NCI-H446 treated with DMSO at 0.1 percent for 48 hours (cell line): ENCODE data around the gene LY6G6C.
"Not testable (repeated sequence)": the region's sequence is repeated elsewhere in the genome, so short reads cannot be mapped to it uniquely, and the experiment has no call there.

Source experiments
- DNase-seq: peaks from one replicate; lab custom pipeline; 2025; lab: John Stamatoyannopoulos, UW

LY6G6C gene

GRCh38 chr6:31727034-31727716, 5.6 kb upstream of the LY6G6C start:
- DNase-seq, result no peak

GRCh38 chr6:31725502-31726350, 4.2 kb upstream of the LY6G6C start:
- no peak for DNase-seq

GRCh38 chr6:31723980-31724691, 2.6 kb upstream of the LY6G6C start:
- no peak for DNase-seq

GRCh38 chr6:31723245-31723979, 1.9 kb upstream of the LY6G6C start, which contains the start of gene MPIG6B:
MPIG6B (plus strand) TSS chr6:31723373; CDS start chr6:31723384, 11 bp downstream.
- no peak for DNase-seq

GRCh38 chr6:31722173-31722572, 627 bp upstream of the LY6G6C start:
- DNase-seq, result no peak

DNA sequence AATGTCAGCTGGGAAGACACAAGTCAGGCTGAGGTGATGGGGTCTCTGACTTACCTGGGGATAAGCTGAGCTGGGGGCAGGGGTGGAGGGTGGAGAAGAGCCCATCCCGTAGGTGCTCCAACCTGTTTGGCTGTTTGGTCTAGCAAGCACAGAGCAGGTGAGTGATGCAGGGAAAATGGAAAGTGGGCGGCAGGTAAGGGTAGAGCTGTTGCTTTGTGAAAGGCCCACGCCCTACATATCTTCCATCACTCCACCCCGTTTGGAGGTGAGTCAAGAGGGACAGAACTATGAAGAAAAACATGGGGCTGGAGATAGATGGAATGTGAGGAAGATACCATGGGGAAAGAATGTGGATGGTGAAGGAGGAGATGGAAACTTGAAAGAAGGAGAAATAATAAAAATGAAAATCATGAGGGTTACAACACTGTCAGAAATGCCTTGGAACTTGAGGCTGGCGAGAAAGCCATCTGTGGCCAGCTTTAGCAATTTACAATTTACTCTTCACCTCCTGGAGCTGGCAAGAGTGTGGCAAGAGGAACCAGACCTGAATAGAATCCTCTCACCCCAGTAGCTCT, 1.3 kb downstream of the LY6G6C start:
- DNase-seq, result no peak

- DNase-seq, result no peak
Measured at GRCh38 chr6:31719001-31719400, 2.5 kb downstream of the LY6G6C start.

GRCh38 chr6:31718265-31718664, 3.3 kb downstream of the LY6G6C start:
- DNase-seq, result no peak

- DNase-seq, result no peak
Measured at GRCh38 chr6:31717499-31718222, 3.9 kb downstream of the LY6G6C start.

GRCh38 chr6:31715022-31715958, 6.3 kb downstream of the LY6G6C start, which contains the start of gene LY6G6D:
LY6G6D (plus strand) TSS chr6:31715348; CDS start chr6:31715356, 8 bp downstream.
- no peak for DNase-seq

DNA sequence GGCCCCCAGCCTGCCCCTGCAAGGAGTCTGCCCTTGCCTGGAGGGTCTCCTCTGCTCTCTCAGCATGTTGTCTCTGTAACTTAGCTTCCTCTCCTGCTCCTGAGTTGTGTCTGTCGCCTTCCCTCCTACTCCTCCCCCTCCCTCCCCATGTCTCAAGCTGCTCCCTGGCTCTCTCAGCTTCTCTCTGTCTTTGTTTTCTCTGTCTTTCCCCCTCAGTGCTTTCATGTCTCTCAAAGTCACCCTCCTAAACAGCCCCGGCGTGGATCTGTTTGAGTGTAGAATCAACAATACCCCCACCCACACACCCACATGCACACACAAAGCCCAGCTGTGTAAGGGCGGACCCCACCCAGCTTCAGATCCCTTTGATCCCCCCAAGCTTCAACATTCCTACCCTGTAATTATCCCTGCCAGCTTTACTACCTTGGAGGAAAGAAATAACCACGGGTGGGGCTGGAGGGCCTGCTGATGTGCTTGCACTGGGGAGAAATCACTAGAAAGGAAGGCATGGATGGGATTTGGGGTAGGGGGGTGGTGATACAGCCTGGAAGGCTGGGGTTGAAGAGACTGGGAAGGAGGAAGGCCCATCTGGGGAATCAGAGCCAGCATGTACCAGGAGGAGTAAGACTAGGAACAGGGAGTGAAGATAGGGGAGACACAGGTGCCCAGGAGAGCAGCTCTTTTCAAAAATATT, 7.4 kb downstream of the LY6G6C start:
- DNase-seq, result no peak

DNA sequence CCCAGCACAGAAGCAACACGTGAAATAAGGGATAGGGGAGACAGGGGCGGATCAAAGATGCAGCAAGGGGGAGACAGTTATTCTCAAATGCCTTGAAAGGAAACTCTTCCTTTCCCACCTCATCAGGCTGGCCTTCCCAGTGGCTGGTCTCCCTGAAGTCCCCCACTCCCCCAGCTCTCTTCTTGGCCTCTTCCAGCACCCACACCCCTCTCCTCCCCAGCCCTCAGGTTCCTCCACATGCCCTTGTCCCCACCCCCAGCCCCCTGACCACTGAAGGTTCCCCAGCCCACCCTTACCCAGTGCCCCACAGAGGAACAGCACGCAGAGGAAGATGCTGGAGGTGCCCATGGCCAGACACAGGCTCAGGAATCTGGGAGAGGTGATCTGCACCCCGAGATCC, 8.1 kb downstream of the LY6G6C start:
- DNase-seq, result no peak

DNA sequence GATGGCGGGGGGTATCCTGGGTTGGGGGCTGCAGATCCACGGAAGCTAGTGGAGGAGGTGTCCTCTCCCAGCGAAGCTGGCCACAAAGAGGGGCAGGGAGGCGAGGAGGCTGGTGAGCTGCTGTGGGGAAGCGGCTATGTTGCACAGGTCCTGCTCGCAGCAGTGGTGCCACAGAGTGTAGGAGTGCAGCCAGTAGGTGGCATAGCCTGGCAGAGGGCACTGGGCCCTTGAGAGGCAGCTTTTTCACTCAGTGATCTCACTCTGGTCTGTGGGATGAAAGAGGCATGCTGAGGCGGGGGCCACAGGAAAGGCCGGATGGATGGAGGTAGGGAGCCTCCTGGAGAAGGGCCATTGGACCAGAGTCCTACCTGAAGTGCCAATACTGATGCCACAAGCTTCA, 9.2 kb downstream of the LY6G6C start:
- no peak for DNase-seq

DNA sequence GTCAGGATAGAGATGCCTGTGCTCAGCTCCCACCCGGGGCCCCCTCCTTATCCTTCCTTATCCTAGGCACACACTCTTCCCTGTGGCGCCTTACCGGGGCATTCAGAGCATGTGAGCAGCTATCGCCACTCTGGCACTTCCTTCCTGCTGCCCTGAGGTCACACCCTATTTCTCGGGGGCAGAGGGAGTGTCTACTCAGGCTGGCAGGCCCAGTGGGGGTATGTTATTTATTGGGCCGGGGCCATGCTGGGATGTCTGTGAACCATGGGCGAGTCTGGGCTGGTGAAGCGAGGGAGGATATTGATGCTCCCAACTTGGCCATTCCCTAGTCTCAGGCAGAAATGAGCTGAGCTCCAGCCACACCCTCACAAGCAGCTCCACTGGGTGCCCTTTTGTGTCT, 10.3 kb downstream of the LY6G6C start:
- no peak for DNase-seq

DNA sequence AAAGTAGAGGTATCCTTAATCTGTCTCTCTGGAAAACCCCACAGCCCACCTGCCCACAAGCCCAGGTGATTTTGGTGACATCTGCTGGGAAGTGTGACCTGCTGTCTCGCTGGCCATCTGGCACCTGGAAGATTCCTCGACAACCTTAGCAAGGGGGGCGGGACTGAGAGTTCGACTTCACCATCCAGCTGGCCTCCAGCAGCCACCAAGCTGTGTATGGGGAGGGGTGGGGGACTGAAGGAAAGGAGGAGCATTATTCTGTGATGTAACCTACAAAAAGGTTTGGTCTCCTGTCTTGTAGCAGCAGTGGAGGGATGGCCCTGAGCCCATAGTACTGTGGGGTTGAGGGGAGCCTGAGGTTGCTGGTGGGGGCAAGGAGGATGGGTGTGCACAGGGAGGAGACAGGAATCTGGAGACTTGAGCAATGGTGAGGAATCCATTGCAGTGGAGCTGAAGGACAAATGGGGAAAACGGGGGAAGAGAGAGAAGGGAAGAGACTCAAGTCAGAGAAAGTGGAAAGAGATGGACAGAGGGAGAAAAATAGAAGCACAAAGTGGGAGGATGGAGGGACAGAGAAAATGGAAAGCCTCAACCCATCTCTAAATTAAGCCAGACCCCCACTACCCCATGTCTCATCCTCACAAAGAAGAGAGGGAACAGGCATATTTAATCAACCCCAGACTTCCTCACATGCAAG, 10.9 kb downstream of the LY6G6C start:
- DNase-seq, result no peak

DNA sequence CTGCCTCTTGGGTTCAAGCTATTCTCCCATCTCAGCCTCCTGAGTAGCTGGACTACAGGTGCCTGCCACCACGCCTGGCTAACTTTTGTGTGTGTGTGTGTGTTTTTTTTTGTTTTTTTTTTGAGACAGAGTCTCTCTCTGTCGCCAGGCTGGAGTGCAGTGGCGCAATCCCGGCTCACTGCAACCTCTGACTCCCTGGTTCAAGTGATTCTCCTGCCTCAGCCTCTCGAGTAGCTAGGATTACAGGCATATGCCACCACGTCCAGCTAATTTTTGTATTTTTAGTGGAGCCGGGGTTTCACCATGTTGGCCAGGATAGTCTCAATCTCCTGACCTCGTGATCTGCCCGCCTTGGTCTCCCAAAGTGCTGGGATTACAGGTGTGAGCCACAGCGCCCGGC, 12.4 kb downstream of the LY6G6C start:
- not testable (repeated sequence) for DNase-seq

DNA sequence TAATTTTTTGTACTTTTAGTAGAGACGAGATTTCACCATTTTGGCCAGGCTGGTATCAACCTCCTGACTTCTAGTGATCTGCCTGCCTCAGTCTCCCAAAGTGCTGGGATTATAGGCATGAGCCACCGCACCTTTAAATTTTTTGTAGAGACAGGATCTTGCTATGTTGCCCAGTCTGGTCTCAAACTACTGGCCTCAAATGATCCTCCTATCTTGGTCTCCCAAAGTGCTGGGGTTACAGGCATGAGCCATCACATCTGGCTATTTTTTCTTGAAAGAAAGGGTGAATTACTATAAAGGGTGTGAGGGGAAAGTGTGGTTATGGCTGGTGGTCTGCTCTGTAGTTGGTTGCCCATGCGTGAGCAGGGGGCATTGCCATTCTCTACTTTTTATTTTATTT, 13.3 kb downstream of the LY6G6C start:
- no peak for DNase-seq

DNA sequence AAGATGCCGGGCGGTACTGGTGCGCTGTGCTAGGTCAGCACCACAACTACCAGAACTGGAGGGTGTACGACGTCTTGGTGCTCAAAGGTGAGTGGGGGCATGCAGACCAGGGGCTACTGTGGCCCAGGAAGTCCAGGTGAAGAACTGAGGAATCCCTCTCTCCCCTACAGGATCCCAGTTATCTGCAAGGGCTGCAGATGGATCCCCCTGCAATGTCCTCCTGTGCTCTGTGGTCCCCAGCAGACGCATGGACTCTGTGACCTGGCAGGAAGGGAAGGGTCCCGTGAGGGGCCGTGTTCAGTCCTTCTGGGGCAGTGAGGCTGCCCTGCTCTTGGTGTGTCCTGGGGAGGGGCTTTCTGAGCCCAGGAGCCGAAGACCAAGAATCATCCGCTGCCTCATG, 13.8 kb downstream of the LY6G6C start:
- no peak for DNase-seq

- DNase-seq, result no peak
Measured at GRCh38 chr6:31706599-31706998, 14.9 kb downstream of the LY6G6C start, which contains the start of gene LY6G6F. LY6G6F (plus strand) TSS chr6:31706866; CDS start chr6:31706907, 41 bp downstream.
